NCI-H446 treated with DMSO at 0.1 percent for 48 hours (cell line): ENCODE measurements around the gene SLC4A2.

ENCODE experiments used
- DNase-seq: peaks from one replicate; lab custom pipeline; 2025; lab: John Stamatoyannopoulos, UW

Gene SLC4A2

GRCh38 chr7:151095828-151096475, 36.6 kb downstream of the SLC4A2 start:
- DNase-seq: no peak

- no peak for DNase-seq
These were observed 40.3 kb downstream of the SLC4A2 start for GRCh38 chr7:151099486-151100211.

- DNase-seq: no peak
These were observed 41.5 kb downstream of the SLC4A2 start for GRCh38 chr7:151100921-151101320.

- DNase-seq: no peak
These were observed 42.4 kb downstream of the SLC4A2 start for GRCh38 chr7:151101621-151102396.

- no peak for DNase-seq
These were observed 43.6 kb downstream of the SLC4A2 start for GRCh38 chr7:151102991-151103390.

GRCh38 chr7:151103973-151104372, 44.6 kb downstream of the SLC4A2 start:
- DNase-seq: no peak

- no peak for DNase-seq
These were observed 45.2 kb downstream of the SLC4A2 start for GRCh38 chr7:151104411-151105235.

- DNase-seq: no peak
These were observed 48.5 kb downstream of the SLC4A2 start for GRCh38 chr7:151107882-151108281.

- DNase-seq: no peak
These were observed 50.0 kb downstream of the SLC4A2 start for GRCh38 chr7:151109094-151110048.

- no peak for DNase-seq
These were observed 51.0 kb downstream of the SLC4A2 start for GRCh38 chr7:151110236-151110940.

GRCh38 chr7:151110941-151111645, 51.7 kb downstream of the SLC4A2 start:
- DNase-seq: no peak

- no peak for DNase-seq
These were observed 54.2 kb downstream of the SLC4A2 start for GRCh38 chr7:151113344-151114150.

- no peak for DNase-seq
These were observed 55.0 kb downstream of the SLC4A2 start for GRCh38 chr7:151114151-151115090.

- DNase-seq: no peak
These were observed 55.9 kb downstream of the SLC4A2 start for GRCh38 chr7:151115121-151115835.

GRCh38 chr7:151115836-151116418, 56.5 kb downstream of the SLC4A2 start:
- no peak for DNase-seq

GRCh38 chr7:151116603-151117440, 57.4 kb downstream of the SLC4A2 start:
- DNase-seq: no peak
